ENCODE measurements around the gene PPP1R37.

- TF ChIP-seq, protein P1, sequence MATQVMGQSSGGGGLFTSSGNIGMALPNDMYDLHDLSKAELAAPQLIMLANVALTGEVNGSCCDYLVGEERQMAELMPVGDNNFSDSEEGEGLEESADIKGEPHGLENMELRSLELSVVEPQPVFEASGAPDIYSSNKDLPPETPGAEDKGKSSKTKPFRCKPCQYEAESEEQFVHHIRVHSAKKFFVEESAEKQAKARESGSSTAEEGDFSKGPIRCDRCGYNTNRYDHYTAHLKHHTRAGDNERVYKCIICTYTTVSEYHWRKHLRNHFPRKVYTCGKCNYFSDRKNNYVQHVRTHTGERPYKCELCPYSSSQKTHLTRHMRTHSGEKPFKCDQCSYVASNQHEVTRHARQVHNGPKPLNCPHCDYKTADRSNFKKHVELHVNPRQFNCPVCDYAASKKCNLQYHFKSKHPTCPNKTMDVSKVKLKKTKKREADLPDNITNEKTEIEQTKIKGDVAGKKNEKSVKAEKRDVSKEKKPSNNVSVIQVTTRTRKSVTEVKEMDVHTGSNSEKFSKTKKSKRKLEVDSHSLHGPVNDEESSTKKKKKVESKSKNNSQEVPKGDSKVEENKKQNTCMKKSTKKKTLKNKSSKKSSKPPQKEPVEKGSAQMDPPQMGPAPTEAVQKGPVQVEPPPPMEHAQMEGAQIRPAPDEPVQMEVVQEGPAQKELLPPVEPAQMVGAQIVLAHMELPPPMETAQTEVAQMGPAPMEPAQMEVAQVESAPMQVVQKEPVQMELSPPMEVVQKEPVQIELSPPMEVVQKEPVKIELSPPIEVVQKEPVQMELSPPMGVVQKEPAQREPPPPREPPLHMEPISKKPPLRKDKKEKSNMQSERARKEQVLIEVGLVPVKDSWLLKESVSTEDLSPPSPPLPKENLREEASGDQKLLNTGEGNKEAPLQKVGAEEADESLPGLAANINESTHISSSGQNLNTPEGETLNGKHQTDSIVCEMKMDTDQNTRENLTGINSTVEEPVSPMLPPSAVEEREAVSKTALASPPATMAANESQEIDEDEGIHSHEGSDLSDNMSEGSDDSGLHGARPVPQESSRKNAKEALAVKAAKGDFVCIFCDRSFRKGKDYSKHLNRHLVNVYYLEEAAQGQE (IDR thresholded peaks at IDR 0.05; ENCODE audit: insufficient read depth in 1 of 2, low read depth in 2 of 2, low read length in 2 of 2), result no peak
- TF ChIP-seq TAF1 (IDR thresholded peaks at IDR 0.05; ENCODE audit: borderline replicate concordance, insufficient read depth, low read length), result no peak
- TF ChIP-seq POLR2AphosphoS5 (IDR thresholded peaks at IDR 0.05; ENCODE audit: low read depth, low read length), result no peak
- TF ChIP-seq SIN3A (IDR thresholded peaks at IDR 0.05; ENCODE audit: borderline replicate concordance, insufficient read depth, low read length), result no peak
- TF ChIP-seq FOXP2 (optimal IDR thresholded peaks at IDR 0.05; ENCODE audit: borderline replicate concordance, extremely low read depth, extremely low read length, insufficient read depth), result no peak
Measured at GRCh38 chr19:45156011-45156630, 63.1 kb downstream of the PPP1R37 start.
